Measurements from ENCODE around the gene ATP10D. TPM values are rescaled to one million over a fixed set of nuclear protein-coding genes. Genes with fewer than 3 reads are reported as not detected.
"Not testable (repeated sequence)": the region's sequence is repeated elsewhere in the genome, so short reads cannot be mapped to it uniquely, and the experiment has no call there.

Gene ATP10D
- total and polyA plus RNA-seq, 8 donors: 28.7 to 45.9 (median 32.3) TPM

GRCh38 chr4:47536966-47537365, 51.9 kb downstream of the ATP10D start:
- Histone ChIP-seq H3K27me3 (no peaks in the 10 kb centered on the region), H3K9me3 (no peaks in the 10 kb centered on the region), H3K36me3 (peaks cover 0 to 23% of the 10 kb centered on the region in 2 donors), H3K4me1 (peaks cover 4 to 7% of the 10 kb centered on the region in 2 donors), H3K27ac (no peak overlapping the region), H3K4me3 (no peak overlapping the region)
- ATAC-seq (no peak), DNase-seq (no peak)
- intact Hi-C loops (cut with DNase I): no loop called here
- TF ChIP-seq CTCF (IDR thresholded peaks at IDR 0.05): no peak

GRCh38 chr4:47538111-47538824, 53.2 kb downstream of the ATP10D start:
- TF ChIP-seq CTCF (IDR thresholded peaks at IDR 0.05): no peak
- DNase-seq (no peak), ATAC-seq (no peak)
- no peak overlapping the region for H3K4me3 ChIP-seq
- H3K36me3 ChIP-seq: peaks cover 0 to 28% of the 10 kb centered on the region in 2 donors
- H3K4me1 ChIP-seq: no peaks in the 10 kb centered on the region
- intact Hi-C loops (cut with DNase I): no loop called here
- H3K9me3 ChIP-seq: no peaks in the 10 kb centered on the region
- no peaks in the 10 kb centered on the region for H3K27me3 ChIP-seq
- no peak overlapping the region for H3K27ac ChIP-seq

GRCh38 chr4:47538825-47539154, 53.7 kb downstream of the ATP10D start:
- Histone ChIP-seq H3K9me3 (no peaks in the 10 kb centered on the region), H3K27me3 (no peaks in the 10 kb centered on the region), H3K27ac (no peak overlapping the region), H3K4me3 (no peak overlapping the region), H3K36me3 (peaks cover 0 to 28% of the 10 kb centered on the region in 2 donors), H3K4me1 (no peaks in the 10 kb centered on the region)
- intact Hi-C loops (cut with DNase I): no loop called here
- DNase-seq (no peak), ATAC-seq (no peak)
- no peak for TF ChIP-seq CTCF (IDR thresholded peaks at IDR 0.05)

- H3K36me3 ChIP-seq: peaks cover 0 to 31% of the 10 kb centered on the region in 2 donors
- DNase-seq; intact Hi-C loops (cut with DNase I); H3K27me3 ChIP-seq; H3K9me3 ChIP-seq; H3K4me1 ChIP-seq; H3K27ac ChIP-seq; H3K4me3 ChIP-seq; ATAC-seq: not testable (repeated sequence)
Measured at GRCh38 chr4:47542640-47543039, 57.6 kb downstream of the ATP10D start.

GRCh38 chr4:47543331-47543730, 58.3 kb downstream of the ATP10D start:
- H3K4me1 ChIP-seq: no peaks in the 10 kb centered on the region
- no peak for ATAC-seq
- H3K36me3 ChIP-seq: peaks cover 0 to 37% of the 10 kb centered on the region in 2 donors
- H3K9me3 ChIP-seq: no peaks in the 10 kb centered on the region
- H3K27me3 ChIP-seq: no peaks in the 10 kb centered on the region
- no peak for DNase-seq
- H3K4me3 ChIP-seq: no peak overlapping the region
- intact Hi-C loops (cut with DNase I): no loop called here
- no peak for TF ChIP-seq CTCF (IDR thresholded peaks at IDR 0.05)
- H3K27ac ChIP-seq: no peak overlapping the region

GRCh38 chr4:47550357-47550756, 65.3 kb downstream of the ATP10D start:
- intact Hi-C loops (cut with DNase I); H3K4me1 ChIP-seq; H3K27ac ChIP-seq; H3K27me3 ChIP-seq; DNase-seq; H3K9me3 ChIP-seq; ATAC-seq; H3K4me3 ChIP-seq: not testable (repeated sequence)
- peaks cover 0 to 44% of the 10 kb centered on the region in 2 donors for H3K36me3 ChIP-seq
